A549 (cell line): ENCODE data around the gene SHISA6. TPM values are rescaled to one million over a fixed set of nuclear protein-coding genes. Genes with fewer than 3 reads are reported as not detected.

ENCODE experiments used
- ATAC-seq, 2 experiments: fragments of 200-7000 bp in 1 of 2; fragments of >200 bp in 1 of 2; cut with Nextera tagmentation in 1 of 2; cut with Tn5 transposase in 1 of 2; 3 replicates each; pipeline versions ENCODE4 v1.8.0 to v1.9.1; 2018 to 2020; ENCODE audit warnings: mild to moderate bottlenecking in 1 of 2, moderate library complexity in 1 of 2
- CTCF ChIA-PET: fragments of 300-600 bp; sonication (Branson Sonifier 250); formaldehyde crosslinking; extraction: SDS; loops from one replicate; lab custom pipeline; 2021; ENCODE audit warnings: antibody characterized with exemption, inconsistent platforms; lab: Yijun Ruan, JAX
- POLR2A ChIA-PET: fragments of 350-600 bp; formaldehyde crosslinking; extraction: SDS; loops from one replicate; lab custom pipeline; 2021; ENCODE audit warnings: antibody characterized with exemption, inconsistent platforms; lab: Yijun Ruan, JAX
- DNase-seq, 2 experiments: peaks; one replicate each; pipeline versions ENCODE4 v3.0.0 to v3.0.0-alpha.2; 2011 to 2016; ENCODE audit warnings: low read depth in 1 of 2, low spot score in 1 of 2
- FAIRE-seq: peaks from 2 replicates; lab custom pipeline; 2011; peaks lifted over from hg19 to GRCh38; lab: Jason Lieb, UNC
- H3K27ac ChIP-seq, 2 experiments: fragments of >200 bp; sonication (Bioruptor Twin); formaldehyde crosslinking; 3 replicates each; pipeline ENCODE4 v1.5.1; 2016 to 2017
- H3K4me1 ChIP-seq: fragments of >200 bp; sonication (Bioruptor Twin); formaldehyde crosslinking; 3 replicates; pipeline ENCODE4 v1.6.1; 2016
- H3K4me2 ChIP-seq: fragments of >200 bp; sonication (Bioruptor Twin); formaldehyde crosslinking; 3 replicates; pipeline ENCODE4 v1.6.1; 2016
- H3K4me3 ChIP-seq: fragments of >200 bp; sonication (Bioruptor Twin); formaldehyde crosslinking; 3 replicates; pipeline ENCODE4 v1.5.1; 2016
- H3K9me3 ChIP-seq: fragments of >200 bp; sonication (Bioruptor Twin); formaldehyde crosslinking; 3 replicates; pipeline ENCODE4 v1.6.1; 2016
- CBX8 ChIP-seq: fragments of 200-600 bp; sonication (generic); IDR thresholded peaks from 2 replicates; pipeline ENCODE4 v1.6.1; 2016
- ESRRA ChIP-seq: fragments of 150-350 bp; IDR thresholded peaks from 2 replicates; pipeline ENCODE4 v1.6.1; 2014; ENCODE audit warnings: mild to moderate bottlenecking, low read length, borderline replicate concordance
- GATA3 ChIP-seq: IDR thresholded peaks from 2 replicates; pipeline ENCODE4 v1.6.1; 2012; ENCODE audit warnings: borderline replicate concordance
- HDAC2 ChIP-seq: fragments of 200-600 bp; sonication (generic); IDR thresholded peaks from 2 replicates; pipeline ENCODE4 v1.6.1; 2016
- HEYL ChIP-seq: fragments of 250-450 bp; sonication (Bioruptor Pico); IDR thresholded peaks from 2 replicates; pipeline ENCODE4 v1.8.0; 2021; ENCODE audit warnings: mild to moderate bottlenecking, moderate library complexity
- KDM1A ChIP-seq: fragments of 200-600 bp; sonication (generic); IDR thresholded peaks from 2 replicates; pipeline ENCODE4 v1.6.1; 2016; ENCODE audit warnings: low read depth, mild to moderate bottlenecking
- KDM5A ChIP-seq: fragments of 200-600 bp; sonication (generic); IDR thresholded peaks from 2 replicates; pipeline ENCODE4 v1.6.1; 2016; ENCODE audit warnings: antibody characterized with exemption, mild to moderate bottlenecking
- MAFK ChIP-seq: fragments of 450-650 bp; IDR thresholded peaks from 2 replicates; pipeline ENCODE4 v1.6.1; 2014; ENCODE audit not compliant: partially characterized antibody
- MAZ ChIP-seq: fragments of 150-350 bp; IDR thresholded peaks from 2 replicates; pipeline ENCODE4 v1.6.1; 2014; ENCODE audit warnings: antibody characterized with exemption, low read depth, low read length, borderline replicate concordance
- NFE2L2 ChIP-seq: fragments of 150-350 bp; conservative IDR thresholded peaks from 2 replicates; pipeline ENCODE4 v1.6.1; 2014; ENCODE audit warnings: low read length
- NR3C1 ChIP-seq: fragments of >200 bp; sonication (Bioruptor Twin); formaldehyde crosslinking; IDR thresholded peaks from 3 replicates; pipeline ENCODE4 v1.6.1; 2017
- RFX5 ChIP-seq: fragments of 450-650 bp; IDR thresholded peaks from 2 replicates; pipeline ENCODE4 v1.7.1; 2014; ENCODE audit warnings: antibody characterized with exemption, mild to moderate bottlenecking, moderate library complexity
- SREBF2 ChIP-seq: fragments of 450-650 bp; IDR thresholded peaks from 2 replicates; pipeline ENCODE4 v1.6.1; 2014; ENCODE audit warnings: mild to moderate bottlenecking, moderate library complexity
- TFCP2L1 ChIP-seq: fragments of 250-450 bp; sonication (Bioruptor Pico); IDR thresholded peaks from 2 replicates; pipeline ENCODE4 v1.5.0; 2021; ENCODE audit warnings: mild to moderate bottlenecking
- ZC3H11A ChIP-seq: fragments of 450-650 bp; IDR thresholded peaks from 2 replicates; pipeline ENCODE4 v1.6.1; 2014; ENCODE audit warnings: antibody characterized with exemption, mild to moderate bottlenecking
- ZFP36 ChIP-seq: fragments of 450-650 bp; IDR thresholded peaks from 2 replicates; pipeline ENCODE4 v1.6.1; 2014; ENCODE audit warnings: borderline replicate concordance; ENCODE audit not compliant: partially characterized antibody
- WGBS: methylation state at CpG from one replicate; pipeline ENCODE4 v1.1.6; 2017; ENCODE audit errors: missing lambda C conversion rate; 5-methylcytosine and 5-hydroxymethylcytosine counted together
- polyA plus RNA-seq, 4 experiments: library from polyadenylated mRNA; depleted of rRNA in 3 of 4; stranded (reverse); fragments of >200 nt; fragmentation: RNase III in 1 of 4; extraction: RNeasy Plus Mini Kit Qiagen cat#74134 plus additional on column Dnase treatment in 1 of 4; gene quantifications; 2 replicates in 3 of 4; 3 replicates in 1 of 4; pipeline ENCODE4 v1.2.3, GENCODE V29; 2011 to 2017
- TF ChIP-seq, protein P1 (sequence below): fragments of 450-650 bp; IDR thresholded peaks from 2 replicates; pipeline ENCODE4 v1.6.1; 2014; ENCODE audit warnings: antibody characterized with exemption
- TF ChIP-seq, protein P2 (sequence below): fragments of >200 bp; sonication (Bioruptor Twin); formaldehyde crosslinking; IDR thresholded peaks from 2 replicates; pipeline ENCODE4 v1.6.1; 2016
- TF ChIP-seq, protein P3 (sequence below): IDR thresholded peaks from 2 replicates; pipeline ENCODE4 v1.6.1; 2012; ENCODE audit warnings: low read depth, borderline replicate concordance
- TF ChIP-seq, protein P4 (sequence below): fragments of 250-450 bp; sonication (Bioruptor Pico); IDR thresholded peaks from 2 replicates; pipeline ENCODE4 v1.5.0; 2020; ENCODE audit warnings: low read depth, mild to moderate bottlenecking, moderate library complexity
- TF ChIP-seq, protein P5 (sequence below): fragments of 250-450 bp; sonication (Bioruptor Pico); IDR thresholded peaks from 2 replicates; pipeline ENCODE4 v1.5.0; 2021; ENCODE audit warnings: mild to moderate bottlenecking, moderate library complexity, borderline replicate concordance
- TF ChIP-seq, protein P6 (sequence below): fragments of 200-600 bp; sonication (generic); IDR thresholded peaks from 2 replicates; pipeline ENCODE4 v1.6.1; 2016; ENCODE audit warnings: antibody characterized with exemption, mild to moderate bottlenecking, moderate library complexity

SHISA6 gene
- polyA plus RNA-seq, 2 of the 4 experiments (the other 2 are of a cell fraction): not detected

DNA sequence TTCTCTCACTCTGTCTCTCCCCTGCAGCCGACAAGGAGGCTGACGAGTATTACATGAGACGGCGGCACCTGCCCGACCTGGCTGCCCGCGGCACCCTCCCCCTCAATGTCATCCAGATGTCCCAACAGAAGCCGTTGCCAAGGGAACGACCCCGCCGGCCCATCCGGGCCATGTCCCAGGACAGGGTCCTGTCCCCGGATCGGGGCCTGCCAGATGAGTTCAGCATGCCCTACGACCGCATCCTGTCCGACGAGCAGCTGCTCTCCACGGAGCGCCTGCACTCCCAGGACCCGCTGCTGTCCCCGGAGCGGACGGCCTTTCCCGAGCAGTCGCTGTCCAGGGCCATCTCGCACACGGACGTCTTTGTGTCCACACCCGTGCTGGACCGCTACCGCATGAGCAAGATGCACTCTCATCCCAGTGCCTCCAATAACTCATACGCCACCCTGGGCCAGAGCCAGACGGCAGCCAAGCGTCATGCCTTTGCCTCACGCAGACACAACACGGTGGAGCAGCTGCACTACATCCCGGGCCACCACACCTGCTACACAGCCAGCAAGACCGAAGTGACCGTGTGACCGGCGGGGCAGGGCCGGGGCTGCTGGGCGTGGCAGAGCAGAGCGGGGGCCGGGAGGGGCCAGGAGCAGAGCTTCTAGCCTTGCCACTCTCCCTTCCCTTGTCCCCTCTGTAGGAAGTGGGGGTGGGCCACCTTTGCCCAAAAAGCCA, 316.9 kb downstream of the SHISA6 start:
- DNase-seq (no peak), ATAC-seq (no peak), FAIRE-seq (no peak)
- ChIA-PET POLR2A (no interaction called here), CTCF (no interaction called here)
- no peaks in the 10 kb centered on the region for H3K9me3 ChIP-seq
- H3K27ac ChIP-seq: no peak overlapping the region
- whole genome bisulfite sequencing: 59% methylated on average over 38 of the region's 46 CpGs
- H3K4me3 ChIP-seq: no peak overlapping the region
- TF ChIP-seq, protein P1, sequence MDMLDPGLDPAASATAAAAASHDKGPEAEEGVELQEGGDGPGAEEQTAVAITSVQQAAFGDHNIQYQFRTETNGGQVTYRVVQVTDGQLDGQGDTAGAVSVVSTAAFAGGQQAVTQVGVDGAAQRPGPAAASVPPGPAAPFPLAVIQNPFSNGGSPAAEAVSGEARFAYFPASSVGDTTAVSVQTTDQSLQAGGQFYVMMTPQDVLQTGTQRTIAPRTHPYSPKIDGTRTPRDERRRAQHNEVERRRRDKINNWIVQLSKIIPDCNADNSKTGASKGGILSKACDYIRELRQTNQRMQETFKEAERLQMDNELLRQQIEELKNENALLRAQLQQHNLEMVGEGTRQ: no peak
- TF ChIP-seq, protein P2, sequence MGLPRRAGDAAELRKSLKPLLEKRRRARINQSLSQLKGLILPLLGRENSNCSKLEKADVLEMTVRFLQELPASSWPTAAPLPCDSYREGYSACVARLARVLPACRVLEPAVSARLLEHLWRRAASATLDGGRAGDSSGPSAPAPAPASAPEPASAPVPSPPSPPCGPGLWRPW: no peak
- no peak for TF ChIP-seq HEYL (CRISPR knock-in tag)
- TF ChIP-seq TFCP2L1 (CRISPR knock-in tag): no peak
- TF ChIP-seq, protein P3, sequence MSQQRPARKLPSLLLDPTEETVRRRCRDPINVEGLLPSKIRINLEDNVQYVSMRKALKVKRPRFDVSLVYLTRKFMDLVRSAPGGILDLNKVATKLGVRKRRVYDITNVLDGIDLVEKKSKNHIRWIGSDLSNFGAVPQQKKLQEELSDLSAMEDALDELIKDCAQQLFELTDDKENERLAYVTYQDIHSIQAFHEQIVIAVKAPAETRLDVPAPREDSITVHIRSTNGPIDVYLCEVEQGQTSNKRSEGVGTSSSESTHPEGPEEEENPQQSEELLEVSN: no peak
- TF ChIP-seq, protein P4, sequence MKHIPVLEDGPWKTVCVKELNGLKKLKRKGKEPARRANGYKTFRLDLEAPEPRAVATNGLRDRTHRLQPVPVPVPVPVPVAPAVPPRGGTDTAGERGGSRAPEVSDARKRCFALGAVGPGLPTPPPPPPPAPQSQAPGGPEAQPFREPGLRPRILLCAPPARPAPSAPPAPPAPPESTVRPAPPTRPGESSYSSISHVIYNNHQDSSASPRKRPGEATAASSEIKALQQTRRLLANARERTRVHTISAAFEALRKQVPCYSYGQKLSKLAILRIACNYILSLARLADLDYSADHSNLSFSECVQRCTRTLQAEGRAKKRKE (CRISPR knock-in tag): no peak
- no peak for TF ChIP-seq ZC3H11A
- no peak for TF ChIP-seq SREBF2
- TF ChIP-seq NR3C1: no peak
- TF ChIP-seq ZFP36: no peak
- TF ChIP-seq NFE2L2: no peak
- TF ChIP-seq, all 56 proteins: peak for 0
- Histone ChIP-seq H3K4me1 (no peaks in the 10 kb centered on the region), H3K4me2 (no peak overlapping the region)

DNA sequence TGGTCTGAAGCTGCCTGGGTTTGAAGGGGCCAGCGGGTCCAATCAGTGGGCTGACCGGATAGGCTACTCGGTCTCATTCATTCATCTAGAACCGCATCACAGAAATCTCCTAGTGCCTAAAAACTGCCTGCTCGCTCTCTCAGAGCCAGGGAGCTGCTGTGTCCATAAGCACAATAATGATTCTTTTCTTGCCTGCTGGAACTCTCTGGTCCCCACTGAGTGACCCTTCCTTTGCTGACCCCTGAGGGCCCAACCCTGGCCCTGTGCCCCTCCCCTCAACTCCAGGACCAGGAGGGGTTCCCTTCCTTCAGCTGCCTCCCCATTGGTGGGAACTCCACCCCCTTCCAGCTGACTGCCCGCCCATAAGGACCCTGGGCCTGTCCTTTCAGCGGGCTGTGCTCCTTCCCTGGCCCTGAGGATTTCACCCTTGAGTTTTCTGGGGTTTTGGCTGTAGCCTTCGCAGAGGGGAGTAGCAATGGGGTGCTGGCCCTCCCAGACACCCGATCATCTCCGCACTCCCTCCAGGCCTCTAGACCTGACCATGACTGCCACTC, 317.7 kb downstream of the SHISA6 start:
- Histone ChIP-seq H3K27ac (no peak overlapping the region), H3K9me3 (no peaks in the 10 kb centered on the region), H3K4me3 (no peak overlapping the region), H3K4me2 (no peak overlapping the region), H3K4me1 (no peaks in the 10 kb centered on the region)
- DNase-seq: no peak
- 29% methylated on average over 10 of the region's 10 CpGs for WGBS
- no peak for FAIRE-seq
- ChIA-PET CTCF (no interaction called here), POLR2A (no interaction called here)
- TF ChIP-seq, protein P3: no peak
- TF ChIP-seq ZFP36 (no peak), SREBF2 (no peak), KDM5A (no peak), CBX8 (no peak), NFE2L2 (no peak), MAZ (no peak), KDM1A (no peak), ESRRA (no peak), ZC3H11A (no peak), HDAC2 (no peak), MAFK (no peak), GATA3 (no peak), RFX5 (no peak)
- TF ChIP-seq, protein P5, sequence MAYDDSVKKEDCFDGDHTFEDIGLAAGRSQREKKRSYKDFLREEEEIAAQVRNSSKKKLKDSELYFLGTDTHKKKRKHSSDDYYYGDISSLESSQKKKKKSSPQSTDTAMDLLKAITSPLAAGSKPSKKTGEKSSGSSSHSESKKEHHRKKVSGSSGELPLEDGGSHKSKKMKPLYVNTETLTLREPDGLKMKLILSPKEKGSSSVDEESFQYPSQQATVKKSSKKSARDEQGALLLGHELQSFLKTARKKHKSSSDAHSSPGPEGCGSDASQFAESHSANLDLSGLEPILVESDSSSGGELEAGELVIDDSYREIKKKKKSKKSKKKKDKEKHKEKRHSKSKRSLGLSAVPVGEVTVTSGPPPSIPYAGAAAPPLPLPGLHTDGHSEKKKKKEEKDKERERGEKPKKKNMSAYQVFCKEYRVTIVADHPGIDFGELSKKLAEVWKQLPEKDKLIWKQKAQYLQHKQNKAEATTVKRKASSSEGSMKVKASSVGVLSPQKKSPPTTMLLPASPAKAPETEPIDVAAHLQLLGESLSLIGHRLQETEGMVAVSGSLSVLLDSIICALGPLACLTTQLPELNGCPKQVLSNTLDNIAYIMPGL (CRISPR knock-in tag): no peak
- TF ChIP-seq, protein P1: no peak
- TF ChIP-seq, protein P6, sequence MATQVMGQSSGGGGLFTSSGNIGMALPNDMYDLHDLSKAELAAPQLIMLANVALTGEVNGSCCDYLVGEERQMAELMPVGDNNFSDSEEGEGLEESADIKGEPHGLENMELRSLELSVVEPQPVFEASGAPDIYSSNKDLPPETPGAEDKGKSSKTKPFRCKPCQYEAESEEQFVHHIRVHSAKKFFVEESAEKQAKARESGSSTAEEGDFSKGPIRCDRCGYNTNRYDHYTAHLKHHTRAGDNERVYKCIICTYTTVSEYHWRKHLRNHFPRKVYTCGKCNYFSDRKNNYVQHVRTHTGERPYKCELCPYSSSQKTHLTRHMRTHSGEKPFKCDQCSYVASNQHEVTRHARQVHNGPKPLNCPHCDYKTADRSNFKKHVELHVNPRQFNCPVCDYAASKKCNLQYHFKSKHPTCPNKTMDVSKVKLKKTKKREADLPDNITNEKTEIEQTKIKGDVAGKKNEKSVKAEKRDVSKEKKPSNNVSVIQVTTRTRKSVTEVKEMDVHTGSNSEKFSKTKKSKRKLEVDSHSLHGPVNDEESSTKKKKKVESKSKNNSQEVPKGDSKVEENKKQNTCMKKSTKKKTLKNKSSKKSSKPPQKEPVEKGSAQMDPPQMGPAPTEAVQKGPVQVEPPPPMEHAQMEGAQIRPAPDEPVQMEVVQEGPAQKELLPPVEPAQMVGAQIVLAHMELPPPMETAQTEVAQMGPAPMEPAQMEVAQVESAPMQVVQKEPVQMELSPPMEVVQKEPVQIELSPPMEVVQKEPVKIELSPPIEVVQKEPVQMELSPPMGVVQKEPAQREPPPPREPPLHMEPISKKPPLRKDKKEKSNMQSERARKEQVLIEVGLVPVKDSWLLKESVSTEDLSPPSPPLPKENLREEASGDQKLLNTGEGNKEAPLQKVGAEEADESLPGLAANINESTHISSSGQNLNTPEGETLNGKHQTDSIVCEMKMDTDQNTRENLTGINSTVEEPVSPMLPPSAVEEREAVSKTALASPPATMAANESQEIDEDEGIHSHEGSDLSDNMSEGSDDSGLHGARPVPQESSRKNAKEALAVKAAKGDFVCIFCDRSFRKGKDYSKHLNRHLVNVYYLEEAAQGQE: no peak
- no peak for ATAC-seq
